ENCODE data around the gene SLC29A2. TPM values are rescaled to one million over a fixed set of nuclear protein-coding genes. Genes with fewer than 3 reads are reported as not detected.
A peak's percentile ranks its signal among the peaks of the same experiment; 100 is the strongest.

SLC29A2 gene
- total and polyA plus RNA-seq, 2 of the 8 experiments (the other 6 are each of a cell fraction or from before 2014, with no cell fraction given), result 29.3 to 31.6 TPM

DNA sequence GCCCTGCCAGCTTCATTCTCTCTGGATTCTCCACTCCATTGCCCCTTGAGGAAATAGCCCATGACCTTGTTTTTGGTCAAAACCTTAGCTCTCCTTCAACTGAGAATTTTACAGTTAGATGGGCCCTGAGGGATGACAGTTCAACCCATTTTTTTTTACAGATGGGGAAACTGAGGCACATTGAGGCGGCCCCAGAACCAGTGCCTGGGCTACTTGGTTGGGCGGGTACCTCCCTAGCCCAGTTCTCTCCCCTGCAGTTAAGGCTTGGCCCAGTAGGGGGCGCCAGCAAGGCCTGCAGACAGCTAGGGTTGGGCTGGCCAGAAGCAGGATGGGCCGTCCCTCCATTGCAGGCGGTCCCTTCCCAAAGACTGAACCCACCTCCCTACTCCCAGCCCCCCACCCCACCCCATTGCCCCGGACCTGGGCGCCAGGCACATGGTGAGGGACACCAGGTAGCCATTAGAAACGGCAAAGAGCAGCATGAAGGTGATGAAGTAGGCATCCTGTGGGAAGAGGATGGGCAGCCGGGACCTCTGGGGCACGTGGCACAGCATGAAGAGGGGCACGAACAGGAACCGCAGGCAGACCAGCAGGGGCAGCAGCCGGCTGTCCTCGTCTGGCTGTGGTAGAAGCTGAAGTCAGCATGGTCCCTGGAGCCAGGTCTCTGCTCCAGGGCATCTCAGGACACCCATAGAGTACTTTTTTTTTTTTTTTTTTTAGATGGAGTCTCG is 7.6 kb downstream of the SLC29A2 start (continued):
- TF ChIP-seq EGR1 (IDR thresholded peaks at IDR 0.05; ENCODE audit: borderline replicate concordance, low read depth, low read length) (no peak), MAX (IDR thresholded peaks at IDR 0.05) (peak; percentile 70), KDM5A (IDR thresholded peaks at IDR 0.05; ENCODE audit: low read length) (no peak), JUND (IDR thresholded peaks at IDR 0.05; ENCODE audit: low read length) (no peak), SUZ12 (IDR thresholded peaks at IDR 0.05; ENCODE audit: low read length) (no peak), ZNF274 (IDR thresholded peaks at IDR 0.05; ENCODE audit: borderline replicate concordance, extremely low read depth, low read length) (no peak), POU5F1 (IDR thresholded peaks at IDR 0.05; ENCODE audit: low read depth, low read length) (no peak), GTF2F1 (IDR thresholded peaks at IDR 0.05; ENCODE audit: borderline replicate concordance, low read depth, low read length) (no peak), NANOG (IDR thresholded peaks at IDR 0.05; ENCODE audit: insufficient read depth, low read depth, low read length, poor library complexity, severe bottlenecking) (no peak), TAF7 (optimal IDR thresholded peaks at IDR 0.05; ENCODE audit: borderline replicate concordance, low read depth, low read length) (no peak), JUN (IDR thresholded peaks at IDR 0.05; ENCODE audit: low read depth, low read length) (no peak), CEBPB (IDR thresholded peaks at IDR 0.05; ENCODE audit: low read depth, low read length) (no peak), RXRA (IDR thresholded peaks at IDR 0.05; ENCODE audit: insufficient read depth, low read depth, low read length) (no peak), RAD21 (IDR thresholded peaks at IDR 0.05 in 1 of 2, conservative IDR thresholded peaks at IDR 0.05 in 1 of 2; ENCODE audit: low read depth in 2 of 2, low read length in 2 of 2) (peak; percentile 32 to 52; a peak in 3 of 4 replicates), CBX5 (IDR thresholded peaks at IDR 0.05; ENCODE audit: low read depth, low read length) (no peak), ATF3 (IDR thresholded peaks at IDR 0.05; ENCODE audit: insufficient read depth, low read depth, low read length) (no peak), BACH1 (IDR thresholded peaks at IDR 0.05; ENCODE audit: low read length) (no peak), BCL11A (IDR thresholded peaks at IDR 0.05; ENCODE audit: low read depth in 2 of 2, low read length in 2 of 2) (no peak), CHD1 (IDR thresholded peaks at IDR 0.05; ENCODE audit: low read depth, low read length) (no peak), PHF8 (conservative IDR thresholded peaks at IDR 0.05; ENCODE audit: low read depth, low read length) (no peak)
- TF ChIP-seq, protein P1, sequence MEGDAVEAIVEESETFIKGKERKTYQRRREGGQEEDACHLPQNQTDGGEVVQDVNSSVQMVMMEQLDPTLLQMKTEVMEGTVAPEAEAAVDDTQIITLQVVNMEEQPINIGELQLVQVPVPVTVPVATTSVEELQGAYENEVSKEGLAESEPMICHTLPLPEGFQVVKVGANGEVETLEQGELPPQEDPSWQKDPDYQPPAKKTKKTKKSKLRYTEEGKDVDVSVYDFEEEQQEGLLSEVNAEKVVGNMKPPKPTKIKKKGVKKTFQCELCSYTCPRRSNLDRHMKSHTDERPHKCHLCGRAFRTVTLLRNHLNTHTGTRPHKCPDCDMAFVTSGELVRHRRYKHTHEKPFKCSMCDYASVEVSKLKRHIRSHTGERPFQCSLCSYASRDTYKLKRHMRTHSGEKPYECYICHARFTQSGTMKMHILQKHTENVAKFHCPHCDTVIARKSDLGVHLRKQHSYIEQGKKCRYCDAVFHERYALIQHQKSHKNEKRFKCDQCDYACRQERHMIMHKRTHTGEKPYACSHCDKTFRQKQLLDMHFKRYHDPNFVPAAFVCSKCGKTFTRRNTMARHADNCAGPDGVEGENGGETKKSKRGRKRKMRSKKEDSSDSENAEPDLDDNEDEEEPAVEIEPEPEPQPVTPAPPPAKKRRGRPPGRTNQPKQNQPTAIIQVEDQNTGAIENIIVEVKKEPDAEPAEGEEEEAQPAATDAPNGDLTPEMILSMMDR (IDR thresholded peaks at IDR 0.05; ENCODE audit: control extremely low read depth in 1 of 3, insufficient read depth in 1 of 3, low read depth in 1 of 3, low read length in 3 of 3), result peak; percentile 81 to 98 (median 88)
